NCI-H1417 (cell line): ENCODE data around the gene ASPRV1.
"Not testable (repeated sequence)": the region's sequence is repeated elsewhere in the genome, so short reads cannot be mapped to it uniquely, and the experiment has no call there.

Experiments
- DNase-seq, 3 experiments: peaks; one replicate each; lab custom pipeline; 2025; lab: John Stamatoyannopoulos, UW

ASPRV1 gene

GRCh38 chr2:69960821-69961220, 610 bp downstream of the ASPRV1 start:
- DNase-seq = no peak

GRCh38 chr2:69959425-69959824, 2.0 kb downstream of the ASPRV1 start:
- no peak for DNase-seq

- DNase-seq = no peak
Observed at GRCh38 chr2:69958480-69958879, 3.0 kb downstream of the ASPRV1 start.

DNA sequence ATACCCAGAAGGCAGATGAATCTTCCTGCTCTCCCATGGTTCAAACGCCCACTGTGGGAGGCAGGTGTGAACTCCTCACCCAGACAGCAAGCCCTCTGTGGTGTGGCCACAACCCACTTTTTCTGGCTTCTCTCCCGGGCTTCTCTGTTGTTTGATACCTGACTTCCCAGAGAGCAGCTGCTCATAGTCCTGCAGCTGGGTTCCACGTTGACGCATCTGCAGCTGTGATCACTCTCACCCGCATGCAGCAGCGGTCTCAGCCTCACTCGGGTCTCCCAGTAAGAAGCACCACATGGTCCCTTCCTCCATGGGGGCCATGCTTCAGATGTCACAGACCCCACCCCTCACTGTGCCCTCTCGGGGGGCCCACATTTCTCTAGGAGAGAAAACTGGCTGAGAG, 3.5 kb downstream of the ASPRV1 start:
- DNase-seq = peak in 1 of 3 experiments; percentile 10

GRCh38 chr2:69956475-69956979, 4.9 kb downstream of the ASPRV1 start:
- no peak for DNase-seq

- no peak for DNase-seq
Observed at GRCh38 chr2:69955029-69955428, 6.4 kb downstream of the ASPRV1 start.

DNA sequence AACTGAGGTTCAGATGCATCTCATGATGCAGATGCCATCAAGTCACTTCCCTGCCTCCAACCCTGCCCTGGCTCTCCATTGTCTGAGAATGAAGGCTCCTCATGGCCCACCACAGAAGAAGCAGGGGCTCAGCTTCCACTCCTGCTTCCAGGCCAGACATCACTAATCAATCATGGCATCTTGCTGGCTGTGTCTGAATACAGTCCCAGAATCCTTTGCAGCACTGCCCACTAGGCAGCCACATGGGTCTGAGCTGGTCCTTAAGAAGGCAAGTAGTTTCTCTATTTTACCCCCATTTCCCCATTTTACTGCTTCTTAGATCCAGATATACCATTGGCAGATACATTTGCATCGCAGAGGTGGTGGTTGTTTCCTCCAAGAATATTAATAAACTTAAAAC, 7.3 kb downstream of the ASPRV1 start:
- no peak for DNase-seq

DNA sequence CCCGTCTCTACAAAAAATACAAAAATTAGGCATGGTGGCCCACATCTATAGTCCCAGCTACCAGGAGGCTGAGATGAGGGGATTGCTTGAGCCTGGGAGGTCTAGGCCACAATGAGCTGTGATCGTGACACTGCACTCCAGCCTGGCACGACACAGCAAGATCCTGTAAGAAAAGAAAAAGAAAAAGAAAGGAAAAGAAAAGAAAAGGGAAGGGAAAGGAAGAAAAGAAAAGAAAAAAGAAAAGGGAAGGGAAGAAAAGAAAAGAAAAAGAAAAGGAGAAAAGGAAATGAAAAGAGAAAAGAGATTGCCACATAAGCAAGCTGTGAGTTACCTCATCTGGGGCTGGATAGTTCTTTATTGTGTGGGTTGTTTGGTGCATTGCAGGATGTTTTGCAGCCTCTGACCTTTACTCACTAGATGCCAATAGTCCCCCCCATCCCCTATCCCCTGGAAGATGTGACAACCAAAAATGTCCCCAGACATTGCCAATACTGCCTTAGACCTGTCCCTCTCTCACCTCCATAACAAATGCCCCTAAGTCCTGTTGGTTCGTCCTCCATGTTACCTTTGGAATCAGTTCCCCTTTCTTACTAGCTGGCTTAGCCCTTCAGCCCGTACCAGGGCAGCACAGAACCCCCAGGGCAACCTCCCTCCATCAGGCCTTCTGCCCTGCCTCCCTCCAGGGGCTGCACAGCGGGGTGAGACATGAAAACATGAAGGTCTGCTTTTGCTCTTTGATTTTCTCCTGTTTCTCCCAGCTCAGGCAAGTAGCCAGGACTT, 8.9 kb downstream of the ASPRV1 start:
- DNase-seq = no peak

DNA sequence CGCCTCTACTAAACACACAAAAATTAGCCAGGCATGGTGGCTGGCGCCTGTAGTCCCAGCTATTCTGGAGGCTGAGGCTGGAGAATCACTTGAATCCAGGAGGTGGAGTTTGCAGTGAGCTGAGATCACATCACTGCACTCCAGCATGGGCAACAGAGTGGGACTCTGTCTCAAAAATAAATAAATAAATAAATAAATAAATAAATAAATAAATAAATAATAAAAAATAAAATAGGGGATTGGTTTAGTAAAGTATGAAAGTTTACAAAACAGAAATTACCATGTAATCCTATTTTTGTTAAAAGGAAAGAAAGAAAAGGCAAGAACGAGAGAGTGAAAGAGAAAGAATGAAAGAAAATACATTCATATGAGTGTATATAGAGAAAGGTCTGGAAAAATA, 10.8 kb downstream of the ASPRV1 start:
- DNase-seq = not testable (repeated sequence)

GRCh38 chr2:69950241-69950640, 11.2 kb downstream of the ASPRV1 start:
- DNase-seq = no peak

DNA sequence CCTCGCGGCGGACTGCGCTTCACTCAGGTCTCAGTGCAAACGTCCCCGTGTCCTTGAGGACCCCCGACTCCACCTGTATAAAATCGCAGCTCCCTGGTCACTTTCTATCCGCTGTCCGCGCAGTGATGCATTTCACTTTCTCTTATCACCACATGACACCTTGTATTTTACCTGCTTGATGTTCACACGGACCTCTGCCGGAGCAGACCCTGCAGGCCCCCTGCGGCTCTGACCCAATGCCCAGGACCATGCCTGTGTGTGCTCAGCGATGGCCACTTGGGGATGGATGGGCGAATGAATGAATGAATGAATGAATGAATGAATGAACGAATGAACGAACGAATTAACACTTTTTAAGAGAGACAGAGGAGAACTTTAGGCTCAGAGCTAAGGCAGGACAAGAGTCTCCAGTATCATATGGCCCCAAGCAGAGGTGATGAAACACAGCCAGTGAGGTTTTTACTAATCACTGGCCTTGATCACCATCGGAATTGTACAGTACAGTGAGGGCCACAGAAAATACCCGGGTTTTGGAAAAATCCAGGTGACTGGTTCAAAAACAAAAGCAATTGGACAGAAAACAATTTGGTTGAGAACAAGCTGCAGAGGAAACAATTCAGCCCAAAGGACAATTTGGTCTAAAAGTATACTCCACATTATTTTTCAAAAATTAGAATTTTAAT, 12.3 kb downstream of the ASPRV1 start:
- no peak for DNase-seq

- DNase-seq = no peak
Observed at GRCh38 chr2:69948032-69948962, 13.1 kb downstream of the ASPRV1 start.

- DNase-seq = no peak
Observed at GRCh38 chr2:69947325-69947931, 14.0 kb downstream of the ASPRV1 start.

DNA sequence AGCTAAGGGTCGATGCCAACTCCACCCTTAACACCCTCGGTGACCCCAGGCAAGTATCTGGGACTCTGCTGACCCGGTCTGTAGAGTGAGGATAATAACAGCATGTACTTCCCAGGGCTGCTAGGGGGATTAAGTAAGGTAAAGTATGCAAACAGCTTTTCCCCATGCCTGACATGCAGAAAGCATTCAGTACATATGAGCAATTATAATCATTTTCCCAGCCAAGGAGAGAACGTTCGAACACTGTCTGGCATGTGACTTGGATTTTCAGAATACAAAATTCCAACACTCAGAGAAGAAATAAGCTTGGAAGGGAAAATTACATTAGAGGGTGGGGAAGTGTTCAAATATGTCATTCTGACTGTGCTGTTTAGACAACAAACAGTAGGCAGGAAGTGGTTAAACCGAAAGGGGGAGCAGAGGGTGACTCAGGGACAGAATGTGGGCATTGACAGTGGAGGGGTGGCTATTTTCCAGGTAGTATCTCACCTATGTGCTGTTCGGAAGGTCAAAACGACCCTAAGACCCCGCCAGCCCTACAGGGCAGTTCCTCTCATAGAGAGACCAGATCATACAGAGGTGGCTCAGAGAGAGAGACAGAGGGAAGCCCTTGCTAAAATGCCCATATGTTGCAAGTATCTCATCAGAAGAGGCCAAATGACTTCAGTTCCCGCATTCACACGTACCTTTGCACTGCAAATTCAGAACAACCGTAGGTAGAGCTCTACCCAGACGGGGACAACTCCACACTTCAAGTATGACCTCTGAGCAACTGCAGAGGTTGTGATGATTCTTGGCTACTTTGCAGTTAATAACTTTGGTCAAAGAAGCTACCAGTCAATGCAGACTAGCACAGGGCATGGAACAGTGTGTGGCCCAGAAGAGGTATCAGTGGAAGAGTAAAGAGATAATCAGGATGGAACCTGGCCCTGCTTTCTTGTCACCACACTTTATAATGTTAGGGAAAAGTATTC, 14.8 kb downstream of the ASPRV1 start:
- no peak for DNase-seq

GRCh38 chr2:69945941-69946340, 15.5 kb downstream of the ASPRV1 start:
- no peak for DNase-seq

DNA sequence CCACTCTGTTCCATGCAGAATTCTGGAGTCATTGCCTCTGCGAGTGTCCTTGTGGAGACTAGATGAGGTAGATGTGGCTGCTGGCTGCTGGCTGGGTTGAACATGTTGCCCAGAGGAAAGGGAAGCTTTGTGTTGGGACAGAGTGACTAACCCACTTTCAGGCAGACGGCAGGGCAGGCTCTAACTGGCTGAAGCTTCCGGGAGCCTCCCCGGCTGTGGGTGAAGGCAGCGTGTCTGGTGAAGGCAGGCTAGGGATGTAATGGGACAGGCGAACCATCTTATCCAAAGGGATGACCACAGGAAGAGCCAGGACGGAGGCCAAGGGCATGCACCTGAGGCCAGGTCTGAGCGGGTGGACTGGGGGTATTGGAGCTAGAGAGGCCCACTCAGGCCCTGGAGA, 16.0 kb downstream of the ASPRV1 start:
- no peak for DNase-seq

- no peak for DNase-seq
Observed at GRCh38 chr2:69944756-69945155, 16.7 kb downstream of the ASPRV1 start.

DNA sequence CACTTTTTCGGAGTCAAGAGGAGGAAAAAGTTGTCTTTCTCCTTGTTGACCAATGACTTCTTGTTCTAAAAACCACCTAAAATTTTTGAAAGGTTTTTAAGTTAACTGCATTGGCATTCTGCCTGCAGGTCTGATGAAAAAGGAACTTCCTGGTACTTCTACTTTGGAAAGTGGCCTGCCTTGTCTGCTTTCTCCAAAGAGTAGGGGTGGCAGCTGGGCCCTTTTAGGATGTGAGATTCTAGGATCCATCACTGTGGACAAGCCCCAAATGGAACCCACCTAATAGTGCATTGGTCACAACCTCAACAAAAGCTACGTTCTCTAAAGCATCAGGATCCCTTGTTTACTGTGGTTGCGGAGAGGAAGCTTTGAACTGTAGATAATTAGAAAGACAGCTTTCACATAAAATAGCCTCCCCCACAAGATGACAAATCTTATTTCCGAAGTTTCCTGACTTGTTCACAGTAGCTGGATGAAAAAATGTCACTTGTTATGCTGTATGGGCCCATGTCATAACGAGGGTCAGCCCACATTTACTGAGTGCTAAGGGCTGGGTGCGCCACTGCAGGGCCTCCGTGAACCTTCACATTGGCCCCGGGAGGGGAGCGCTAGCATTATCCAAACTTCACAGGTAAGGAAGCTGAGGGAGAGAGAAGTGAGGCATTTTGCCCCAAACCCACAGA, 17.4 kb downstream of the ASPRV1 start:
- no peak for DNase-seq

DNA sequence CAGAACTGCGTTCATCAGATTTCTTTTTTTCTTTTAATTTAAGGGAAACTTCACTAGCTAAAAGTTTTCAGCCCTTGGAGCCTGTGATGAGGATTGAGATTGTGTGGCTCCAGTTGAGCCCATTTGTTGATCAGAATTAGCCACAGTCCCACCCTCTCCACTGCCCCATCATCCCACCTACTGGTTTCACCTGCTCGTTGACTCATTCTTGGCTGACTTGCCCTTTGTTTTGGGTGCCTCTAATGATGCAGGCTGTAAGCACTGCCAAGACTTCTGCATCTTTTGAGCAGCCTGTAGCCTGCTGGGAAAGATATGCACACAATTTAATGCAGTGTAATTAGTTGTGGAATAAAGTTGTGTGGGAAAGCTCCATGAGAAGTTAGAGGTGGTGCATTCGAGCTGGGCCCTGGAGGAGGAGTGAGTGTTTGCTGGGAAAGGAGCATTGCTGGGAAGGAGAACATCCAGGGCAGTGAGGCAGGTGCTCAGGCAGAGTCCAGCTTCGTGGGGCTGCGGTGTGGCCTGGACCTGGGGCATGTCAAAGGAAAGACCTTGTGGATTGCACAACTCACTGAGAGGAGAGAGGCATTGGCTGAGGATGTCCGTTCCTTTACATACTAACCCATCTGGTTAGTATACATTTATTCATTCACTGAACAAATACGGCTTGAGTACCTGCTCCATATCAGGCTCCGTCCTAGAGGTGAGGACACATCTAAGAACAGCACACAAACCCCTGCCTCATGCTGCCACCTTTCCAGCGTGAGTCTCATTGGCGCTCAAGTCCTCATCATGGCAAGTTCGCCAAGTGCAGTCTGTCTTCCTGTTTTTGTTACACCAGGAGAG, 18.2 kb downstream of the ASPRV1 start:
- peak in 1 of 3 experiments; percentile 21 for DNase-seq
